K562 (cell line): ENCODE data around the gene CDK9. TPM values are rescaled to one million over a fixed set of nuclear protein-coding genes. Genes with fewer than 3 reads are reported as not detected.

Experiments
- ARID2 ChIP-seq: fragments of 450-650 bp; IDR thresholded peaks from 2 replicates; pipeline ENCODE4 v1.6.1; 2017; ENCODE audit warnings: antibody characterized with exemption, mild to moderate bottlenecking
- CCAR2 ChIP-seq: fragments of 200-400 bp; formaldehyde crosslinking; IDR thresholded peaks from 2 replicates; pipeline ENCODE4 v1.6.1; 2017; ENCODE audit warnings: mild to moderate bottlenecking, low read depth, low read length
- CHD7 ChIP-seq: fragments of 200-600 bp; sonication (generic); IDR thresholded peaks from one replicate; pipeline ENCODE4 v1.6.1; 2012; ENCODE audit warnings: mild to moderate bottlenecking, low read depth, low read length, inconsistent platforms
- DNMT1 ChIP-seq: fragments of 450-650 bp; IDR thresholded peaks from 2 replicates; pipeline ENCODE4 v1.6.1; 2016; ENCODE audit warnings: antibody characterized with exemption, mild to moderate bottlenecking
- ESRRA ChIP-seq: fragments of 450-650 bp; IDR thresholded peaks from 2 replicates; pipeline ENCODE4 v1.6.1; 2014; ENCODE audit warnings: low read depth, mild to moderate bottlenecking, moderate library complexity, borderline replicate concordance
- HDGF ChIP-seq: fragments of 450-650 bp; IDR thresholded peaks from 2 replicates; pipeline ENCODE4 v1.6.1; 2016
- HNRNPL ChIP-seq: fragments of 200-400 bp; formaldehyde crosslinking; IDR thresholded peaks from 2 replicates; pipeline ENCODE4 v1.6.1; 2017; ENCODE audit warnings: low read depth, mild to moderate bottlenecking, low read length
- KLF16 ChIP-seq: IDR thresholded peaks from 2 replicates; pipeline ENCODE4 v1.6.1; 2016; ENCODE audit warnings: antibody characterized with exemption
- MYC ChIP-seq, 2 experiments: fragments of 250-450 bp in 1 of 2; sonication (Bioruptor Pico) in 1 of 2; IDR thresholded peaks; 2 replicates each; pipeline versions ENCODE4 v1.5.1 to v1.6.1; 2012 to 2021; ENCODE audit warnings: low read depth in 2 of 2, borderline replicate concordance in 1 of 2, improper control_type of control experiment in 1 of 2, low read length in 1 of 2, mild to moderate bottlenecking in 1 of 2, moderate library complexity in 1 of 2
- POLR3A ChIP-seq: IDR thresholded peaks from 2 replicates; pipeline ENCODE4 v1.6.1; 2011; ENCODE audit warnings: borderline replicate concordance, mild to moderate bottlenecking, moderate library complexity; ENCODE audit not compliant: insufficient read length, insufficient read depth; ENCODE audit errors: extremely low read depth
- SMARCE1 ChIP-seq: fragments of 450-650 bp; IDR thresholded peaks from 2 replicates; pipeline ENCODE4 v1.7.1; 2016; ENCODE audit warnings: mild to moderate bottlenecking
- SRSF7 ChIP-seq: fragments of 200-400 bp; formaldehyde crosslinking; optimal IDR thresholded peaks from 2 replicates; pipeline ENCODE3; 2017; ENCODE audit warnings: mild to moderate bottlenecking, low read depth, low read length
- XRCC5 ChIP-seq: fragments of 200-400 bp; formaldehyde crosslinking; IDR thresholded peaks from 2 replicates; pipeline ENCODE4 v1.6.1; 2017; ENCODE audit warnings: low read depth, mild to moderate bottlenecking, low read length
- ZNF239 ChIP-seq: fragments of 250-450 bp; sonication (Bioruptor Pico); IDR thresholded peaks from 2 replicates; pipeline ENCODE4 v1.4.0; 2020; ENCODE audit warnings: mild to moderate bottlenecking
- ZNF24 ChIP-seq: fragments of 450-650 bp; IDR thresholded peaks from 2 replicates; pipeline ENCODE4 v1.6.1; 2016
- polyA plus RNA-seq, 8 experiments: library from polyadenylated mRNA; depleted of rRNA in 4 of 8; stranded (reverse) in 5 of 8; unstranded in 3 of 8; fragments of >200 nt; fragmentation: Nextera tagmentation in 2 of 8; fragmentation: Illumina TruSeq in 1 of 8; extraction: Ambion mirVana in 2 of 8; extraction: Trizol in 1 of 8; gene quantifications; 2 replicates each; pipeline versions ENCODE4 v1.2.1 to v1.2.3, GENCODE V29; 2011 to 2014; ENCODE audit warnings: inconsistent platforms in 1 of 8, missing spikeins in 1 of 8
- total RNA-seq, 7 experiments: library from RNA; depleted of rRNA in 6 of 7; stranded (reverse); fragments of >200 nt in 6 of 7; fragmentation: Illumina TruSeq in 2 of 7; extraction: Trizol in 2 of 7; gene quantifications; 2 replicates each; pipeline versions ENCODE4 v1.2.1 to v1.2.3, GENCODE V29; 2011 to 2021; ENCODE audit warnings: low replicate concordance in 1 of 7

Gene CDK9
- total and polyA plus RNA-seq, 9 of the 15 experiments (the other 6 are each of a cell fraction or from before 2014, with no cell fraction given), result 4.2 to 78.6 (median 33.0) TPM

- TF ChIP-seq CHD7 (no peak), SMARCE1 (peak; percentile 47; the same call in 1 of the 2 replicates), XRCC5 (no peak), POLR3A (no peak), DNMT1 (no peak), CCAR2 (no peak), ZNF239 (CRISPR knock-in tag) (no peak), ARID2 (no peak), HDGF (0 out of 2 replicates have a peak, but pooled peaks have one; percentile 20), MYC (IDR thresholded peaks at IDR 0.05; ENCODE audit: low read depth, low read length) (peak; percentile 64), MYC (CRISPR knock-in tag; IDR thresholded peaks at IDR 0.05; ENCODE audit: borderline replicate concordance, low read depth) (no peak), HNRNPL (peak; percentile 50; the same call in 1 of the 2 replicates), ESRRA (no peak; the same call in 1 of the 2 replicates), KLF16 (no peak), ZNF24 (0 out of 2 replicates have a peak, but pooled peaks have one; percentile 18), SRSF7 (no peak)
These were observed 39.7 kb downstream of the CDK9 start (continued) for GRCh38 chr9:127825319-127826051.
